Esophagus (tissue), 2 donors: Measurements from ENCODE around the gene PRLR. TPM values are rescaled to one million over a fixed set of nuclear protein-coding genes. Genes with fewer than 3 reads are reported as not detected.
"Not testable (repeated sequence)": the region's sequence is repeated elsewhere in the genome, so short reads cannot be mapped to it uniquely, and the experiment has no call there.

Experiments
- H3K27ac ChIP-seq, 2 donors: one replicate each; pipeline ENCODE4 v1.5.1; 2013; ENCODE audit warnings: low read depth in 2 of 2, mild to moderate bottlenecking in 2 of 2, inconsistent platforms in 1 of 2, low read length in 1 of 2, moderate library complexity in 1 of 2
- H3K27me3 ChIP-seq, 2 donors: one replicate each; pipeline ENCODE4 v1.6.1; 2013; ENCODE audit warnings: low read length in 2 of 2, control low read depth in 1 of 2, mild to moderate bottlenecking in 1 of 2; ENCODE audit not compliant: insufficient read depth in 2 of 2, control insufficient read depth in 1 of 2
- H3K36me3 ChIP-seq, 2 donors: one replicate each; pipeline ENCODE4 v1.6.1; 2013; ENCODE audit warnings: low read length in 1 of 2; ENCODE audit not compliant: control insufficient read depth in 2 of 2, insufficient read depth in 2 of 2
- H3K4me1 ChIP-seq, 2 donors: one replicate each; pipeline ENCODE4 v1.6.1; 2013; ENCODE audit warnings: low read length in 1 of 2; ENCODE audit not compliant: control insufficient read depth in 2 of 2, insufficient read depth in 2 of 2
- H3K4me3 ChIP-seq, 2 donors: one replicate each; pipeline ENCODE4 v1.5.1; 2013; ENCODE audit warnings: low read length in 2 of 2, mild to moderate bottlenecking in 2 of 2, low read depth in 1 of 2, moderate library complexity in 1 of 2
- H3K9me3 ChIP-seq, 2 donors: one replicate each; pipeline ENCODE4 v1.6.1; 2013; ENCODE audit warnings: mild to moderate bottlenecking in 2 of 2, low read depth in 1 of 2, low read length in 1 of 2, moderate library complexity in 1 of 2; ENCODE audit not compliant: control insufficient read depth in 2 of 2, insufficient read depth in 1 of 2
- WGBS, 2 donors: extraction: QIAGEN DNeasy Blood & Tissue Kit; methylation state at CpG; one replicate each; pipeline ENCODE4 v1.1.7; 2013; 5-methylcytosine and 5-hydroxymethylcytosine counted together
- polyA plus RNA-seq, 2 donors: library from polyadenylated mRNA; stranded (reverse); fragments of 200-250 nt; gene quantifications; one replicate each; pipeline ENCODE4 v1.2.3, GENCODE V29; 2013
- donor health status: healthy with polysubstance abuse.
- donor health status: Bipolar disorder and iron deficiency.

The PRLR gene
- polyA plus RNA-seq, 2 donors = 0.20 to 0.45 TPM

DNA sequence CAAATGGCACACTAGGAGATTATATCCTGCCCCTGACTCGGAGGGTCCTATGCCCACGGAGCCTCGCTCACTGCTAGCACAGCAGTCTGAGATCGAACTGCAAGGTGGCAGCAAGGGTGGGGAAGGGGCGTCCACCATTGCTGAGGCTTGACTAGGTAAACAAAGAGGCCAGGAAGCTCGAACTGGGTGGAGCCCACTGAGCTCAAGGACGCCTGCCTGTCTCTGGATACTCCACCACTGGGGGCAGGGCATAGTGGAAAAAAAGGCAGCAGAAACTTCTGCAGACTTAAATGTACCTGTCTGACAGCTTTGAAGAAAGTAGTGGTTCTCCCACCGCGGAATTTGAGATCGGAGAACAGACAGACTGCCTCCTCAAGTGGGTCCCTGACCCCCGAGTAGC, 125.7 kb downstream of the PRLR start:
- H3K36me3 ChIP-seq, H3K27me3 ChIP-seq, H3K27ac ChIP-seq, H3K4me1 ChIP-seq, H3K4me3 ChIP-seq, H3K9me3 ChIP-seq: not testable (repeated sequence)
- 82% methylated on average over 11 of the region's 11 CpGs for WGBS, 2 donors

DNA sequence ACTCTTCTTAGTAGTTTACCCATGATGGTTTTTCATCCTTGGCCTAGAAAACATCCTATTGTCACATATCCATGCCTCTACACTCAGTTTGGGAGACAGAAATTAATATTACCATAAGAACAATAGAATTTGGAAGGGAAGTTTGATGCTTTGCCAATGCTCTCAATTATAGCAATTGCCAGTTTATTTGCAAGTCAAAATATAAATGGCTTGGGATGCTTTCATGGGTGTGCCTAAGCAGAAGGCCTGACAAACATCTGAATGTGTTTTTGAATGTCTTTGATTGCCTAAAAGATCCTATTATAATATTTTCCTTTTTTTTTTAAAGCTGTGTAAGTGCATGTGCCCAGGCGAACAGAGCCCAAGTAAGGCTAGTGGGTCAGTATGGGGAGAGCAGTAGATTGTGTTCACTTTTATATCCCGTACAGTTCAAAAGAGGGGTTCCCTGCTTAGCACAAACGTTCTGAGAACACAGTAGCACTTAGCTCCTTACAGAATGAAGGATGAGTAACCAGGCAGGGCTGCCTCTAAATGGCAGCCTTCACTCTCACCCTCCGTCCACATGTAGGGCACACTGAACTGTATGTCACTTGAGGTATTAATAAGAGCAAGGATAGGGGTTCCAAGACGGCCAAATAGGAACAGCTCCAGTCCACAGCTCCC, 126.5 kb downstream of the PRLR start:
- peaks cover 0 to 3% of the 10 kb centered on the region in 2 donors for H3K27me3 ChIP-seq
- no peak overlapping the region for H3K27ac ChIP-seq
- no peaks in the 10 kb centered on the region for H3K4me1 ChIP-seq
- H3K36me3 ChIP-seq = no peaks in the 10 kb centered on the region
- no peak overlapping the region for H3K4me3 ChIP-seq
- H3K9me3 ChIP-seq = no peaks in the 10 kb centered on the region
- 82 to 87% methylated on average over 5 of the region's 5 CpGs for WGBS, 2 donors

DNA sequence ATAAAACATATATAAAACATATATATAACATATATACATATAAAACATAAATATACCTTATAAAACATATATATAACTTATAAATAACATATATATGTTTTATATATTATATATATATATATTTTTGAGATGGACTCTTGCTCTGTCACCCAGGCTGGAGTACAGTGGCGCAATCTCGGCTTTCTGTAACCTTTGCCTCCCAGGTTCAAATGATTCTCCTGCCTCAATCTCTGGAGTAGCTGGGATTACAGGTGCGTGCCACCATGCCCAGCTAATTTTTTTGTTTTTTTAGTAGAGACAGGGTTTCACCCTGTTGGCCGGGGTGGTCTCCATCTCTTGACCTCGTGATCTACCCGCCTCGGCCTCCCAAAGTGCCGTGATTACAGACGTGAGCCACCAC, 128.6 kb downstream of the PRLR start:
- H3K27ac ChIP-seq, H3K9me3 ChIP-seq, H3K27me3 ChIP-seq, H3K4me1 ChIP-seq, H3K36me3 ChIP-seq, H3K4me3 ChIP-seq: not testable (repeated sequence)
- WGBS, 2 donors = 91 to 95% methylated on average over 9 of the region's 9 CpGs

DNA sequence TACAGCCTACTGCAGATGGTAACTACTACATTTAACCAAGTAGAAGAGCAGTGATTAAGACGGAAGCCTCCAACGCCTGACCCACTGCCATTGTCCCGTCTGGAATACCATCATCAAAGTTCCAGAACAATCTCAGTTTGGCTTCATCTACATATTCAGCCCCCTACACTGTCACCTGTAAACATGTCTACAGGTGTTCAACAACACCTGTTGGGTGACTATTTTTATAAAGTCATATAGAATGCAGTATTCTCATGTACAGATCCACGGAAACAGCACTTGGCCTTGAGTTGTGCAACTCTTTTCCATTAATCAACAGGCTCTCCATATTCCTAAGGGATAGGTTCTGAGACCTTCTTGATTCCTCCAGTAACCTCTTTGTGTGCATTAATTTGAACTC, 129.3 kb downstream of the PRLR start:
- no peak overlapping the region for H3K4me3 ChIP-seq
- no peaks in the 10 kb centered on the region for H3K9me3 ChIP-seq
- H3K27ac ChIP-seq = no peak overlapping the region
- H3K27me3 ChIP-seq = peaks cover 0 to 3% of the 10 kb centered on the region in 2 donors
- no peaks in the 10 kb centered on the region for H3K36me3 ChIP-seq
- 91 to 95% methylated on average over 4 of the region's 4 CpGs for WGBS, 2 donors
- H3K4me1 ChIP-seq = no peaks in the 10 kb centered on the region

DNA sequence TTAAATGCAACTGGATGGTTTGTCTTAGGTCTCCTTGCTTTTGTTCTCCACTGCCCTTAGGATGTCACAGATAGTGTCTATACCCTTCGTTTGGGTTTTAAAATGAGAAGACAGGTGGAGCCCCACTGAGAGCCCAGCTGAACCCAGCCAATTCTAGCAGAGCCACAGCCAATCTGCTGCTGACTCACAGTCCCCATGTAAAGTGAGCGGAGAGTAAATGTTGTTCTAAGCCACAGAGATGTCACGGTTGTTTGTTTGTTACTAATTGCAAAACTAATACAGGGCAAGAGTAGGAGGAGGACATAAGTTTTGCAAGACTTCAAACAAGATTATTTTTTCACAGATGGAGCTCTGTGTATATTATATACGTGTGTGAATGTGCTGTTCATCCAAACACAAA, 132.1 kb downstream of the PRLR start:
- no peaks in the 10 kb centered on the region for H3K36me3 ChIP-seq
- H3K4me1 ChIP-seq = no peaks in the 10 kb centered on the region
- WGBS, 2 donors = 65 to 69% methylated on average over 4 of the region's 4 CpGs
- H3K27me3 ChIP-seq = peaks cover 0 to 3% of the 10 kb centered on the region in 2 donors
- H3K9me3 ChIP-seq = no peaks in the 10 kb centered on the region
- no peak overlapping the region for H3K27ac ChIP-seq
- H3K4me3 ChIP-seq = no peak overlapping the region

DNA sequence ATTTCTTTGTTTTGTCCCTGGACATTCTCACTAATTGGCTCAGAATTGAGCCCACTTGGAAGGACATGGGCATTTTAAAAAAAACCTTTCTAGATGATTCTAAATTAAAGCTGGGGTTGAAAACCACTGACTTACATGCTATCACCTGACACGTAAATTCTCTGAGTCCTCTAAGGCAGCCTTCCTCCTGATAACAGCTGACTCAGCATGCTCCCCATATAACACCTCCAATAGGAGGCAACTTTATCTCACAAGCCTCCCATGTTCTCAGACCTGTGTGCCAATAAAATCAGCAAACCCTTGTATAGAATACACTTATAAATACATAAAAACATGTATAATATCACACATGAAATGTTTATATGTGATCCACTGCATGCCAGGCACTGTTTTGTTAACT, 133.4 kb downstream of the PRLR start:
- Histone ChIP-seq H3K36me3 (no peaks in the 10 kb centered on the region), H3K4me3 (no peak overlapping the region), H3K27ac (no peak overlapping the region), H3K9me3 (no peaks in the 10 kb centered on the region), H3K27me3 (peaks cover 0 to 1% of the 10 kb centered on the region in 2 donors), H3K4me1 (no peaks in the 10 kb centered on the region)
- 82 to 83% methylated on average over 1 of the region's 1 CpG for WGBS, 2 donors

DNA sequence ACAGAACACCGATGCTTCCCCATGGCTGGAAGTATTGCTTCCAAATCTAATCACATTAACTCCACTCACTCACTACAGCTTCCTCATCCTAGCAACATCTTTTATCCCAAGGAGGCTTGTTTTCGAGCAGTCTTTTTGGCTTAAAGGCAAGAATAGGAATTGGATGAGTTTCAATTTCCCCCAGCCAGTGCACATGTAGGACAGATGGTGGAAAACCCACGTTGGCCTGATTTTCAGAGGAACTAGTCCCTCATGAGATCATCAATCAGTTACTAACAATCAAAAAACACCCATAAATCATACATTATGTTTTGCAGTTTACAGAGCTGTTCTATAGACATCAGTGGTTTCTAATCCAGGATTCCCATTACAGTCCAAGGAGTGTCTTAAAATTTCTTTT, 134.1 kb downstream of the PRLR start:
- Histone ChIP-seq H3K4me1 (no peaks in the 10 kb centered on the region), H3K27ac (no peak overlapping the region), H3K36me3 (no peaks in the 10 kb centered on the region), H3K4me3 (no peak overlapping the region), H3K27me3 (no peaks in the 10 kb centered on the region), H3K9me3 (no peaks in the 10 kb centered on the region)
- WGBS, 2 donors = 31 to 37% methylated on average over 3 of the region's 3 CpGs

GRCh38 chr5:35095366-35095765, 134.9 kb downstream of the PRLR start:
- H3K27me3 ChIP-seq = no peaks in the 10 kb centered on the region
- no peaks in the 10 kb centered on the region for H3K9me3 ChIP-seq
- H3K27ac ChIP-seq = no peak overlapping the region
- WGBS, 2 donors = 68 to 74% methylated on average over 3 of the region's 3 CpGs
- H3K4me1 ChIP-seq = no peaks in the 10 kb centered on the region
- H3K4me3 ChIP-seq = no peak overlapping the region
- no peaks in the 10 kb centered on the region for H3K36me3 ChIP-seq

DNA sequence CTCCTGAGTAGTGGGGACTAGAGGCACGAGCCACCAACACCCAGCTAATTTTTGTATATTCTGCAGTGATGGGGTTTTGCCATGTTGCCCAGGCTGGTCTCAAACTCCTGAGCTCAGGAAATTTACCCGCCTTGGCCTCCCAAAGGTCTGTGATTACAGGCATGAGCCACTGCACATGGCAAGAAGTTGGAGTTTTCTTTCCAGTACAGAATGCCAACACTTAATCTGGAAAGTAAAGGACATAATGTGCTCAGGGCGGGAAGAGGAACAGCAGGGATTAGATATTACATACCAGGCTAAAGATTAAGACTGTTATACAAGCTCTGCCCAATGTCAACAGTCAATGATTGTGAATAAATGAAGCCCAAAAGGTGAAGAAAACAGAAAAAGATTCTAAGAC, 135.3 kb downstream of the PRLR start:
- H3K27ac ChIP-seq = no peak overlapping the region
- no peaks in the 10 kb centered on the region for H3K9me3 ChIP-seq
- WGBS, 2 donors = 67 to 72% methylated on average over 3 of the region's 3 CpGs
- H3K4me3 ChIP-seq = no peak overlapping the region
- no peaks in the 10 kb centered on the region for H3K4me1 ChIP-seq
- no peaks in the 10 kb centered on the region for H3K36me3 ChIP-seq
- H3K27me3 ChIP-seq = no peaks in the 10 kb centered on the region

GRCh38 chr5:35092703-35093102, 137.6 kb downstream of the PRLR start:
- H3K27ac ChIP-seq = no peak overlapping the region
- 77 to 86% methylated on average over 2 of the region's 2 CpGs for WGBS, 2 donors
- H3K4me3 ChIP-seq = no peak overlapping the region
- H3K36me3 ChIP-seq = no peaks in the 10 kb centered on the region
- no peaks in the 10 kb centered on the region for H3K9me3 ChIP-seq
- H3K27me3 ChIP-seq = no peaks in the 10 kb centered on the region
- no peaks in the 10 kb centered on the region for H3K4me1 ChIP-seq
